ENCODE data around the gene CTNNA1. TPM values are rescaled to one million over a fixed set of nuclear protein-coding genes. Genes with fewer than 3 reads are reported as not detected.

Gene CTNNA1
- polyA plus RNA-seq, 3 donors: 56.6 to 84.5 (median 66.2) TPM

DNA sequence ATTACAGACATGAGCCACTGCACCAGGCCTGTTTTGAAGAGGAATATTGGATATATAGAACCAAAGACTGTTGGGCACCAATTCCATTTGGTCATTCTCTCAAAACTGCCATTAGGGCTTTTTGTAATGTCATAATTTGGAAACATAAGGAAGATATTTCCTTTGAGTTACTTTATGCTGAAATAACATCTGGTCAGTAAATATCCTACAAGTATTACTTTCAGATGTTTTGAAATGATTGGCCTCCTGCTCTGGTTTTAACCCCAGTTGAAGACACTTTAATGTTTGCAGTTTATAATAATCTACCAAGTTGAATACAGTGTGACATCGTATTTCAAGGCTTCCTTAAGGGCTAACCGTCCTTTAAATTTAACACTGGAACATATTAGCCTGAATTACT lies 88.3 kb downstream of the CTNNA1 start:
- H3K27me3 Mint-ChIP-seq (ENCODE audit: low read depth in 3 of 3): peaks cover 0 to 1% (median 0%) of the 10 kb centered on the region in 3 donors
- peaks cover 9% of the 10 kb centered on the region for H3K79me2 ChIP-seq (ENCODE audit: insufficient read depth, low read length)
- no peaks in the 10 kb centered on the region for H3K4me1 ChIP-seq (ENCODE audit: control insufficient read depth in 1 of 2, insufficient read depth in 2 of 2, low read length in 2 of 2)
- H2AFZ ChIP-seq (ENCODE audit: insufficient read depth, low read depth, low read length, poor library complexity, severe bottlenecking): no peak overlapping the region
- H3K9me3 ChIP-seq (replicated peaks in 1 of 2; ENCODE audit: control insufficient read depth in 1 of 2, insufficient read depth in 1 of 2, low read length in 2 of 2): no peaks in the 10 kb centered on the region
- no peak for TF ChIP-seq CTCF (IDR thresholded peaks at IDR 0.05)
- no peak overlapping the region for H3K27ac ChIP-seq (ENCODE audit: low read depth in 1 of 2, low read length in 2 of 2)
- peaks cover 2% of the 10 kb centered on the region for H3K4me1 Mint-ChIP-seq
- H3K4me3 ChIP-seq (replicated peaks in 1 of 3; ENCODE audit: low read depth in 2 of 3, low read length in 3 of 3): no peak overlapping the region
- intact Hi-C loops (cut with micrococcal nuclease): no loop called here
- peaks cover 0 to 6% of the 10 kb centered on the region in 2 donors for H3K36me3 ChIP-seq (replicated peaks in 1 of 2; ENCODE audit: control insufficient read depth in 1 of 2, insufficient read depth in 2 of 2, low read length in 2 of 2)
- no peak for DNase-seq
- no peak overlapping the region for H3K4me3 Mint-ChIP-seq
- no peaks in the 10 kb centered on the region for H3K9me3 Mint-ChIP-seq
- no CpG with 5 or more reads among the region's 2 CpGs for WGBS (ENCODE audit: insufficient coverage)
- H3K27ac Mint-ChIP-seq: no peak overlapping the region
- H4K20me1 ChIP-seq (ENCODE audit: insufficient read depth, low read length): peaks cover 84% of the 10 kb centered on the region
- peaks cover 14 to 19% of the 10 kb centered on the region in 2 donors for H3K36me3 Mint-ChIP-seq
- H3K9ac ChIP-seq (ENCODE audit: insufficient read depth, low read length, poor library complexity, severe bottlenecking): no peak overlapping the region
- H3K4me2 ChIP-seq (replicated peaks; ENCODE audit: extremely low read depth, low read length, poor library complexity, severe bottlenecking): no peak overlapping the region
- no peaks in the 10 kb centered on the region for H3K27me3 ChIP-seq (ENCODE audit: control insufficient read depth in 2 of 2, insufficient read depth in 2 of 2, low read length in 2 of 2)

- peaks cover 4% of the 10 kb centered on the region for H3K79me2 ChIP-seq (ENCODE audit: insufficient read depth, low read length)
- intact Hi-C loops (cut with micrococcal nuclease): no loop called here
- no peaks in the 10 kb centered on the region for H3K27me3 ChIP-seq (ENCODE audit: control insufficient read depth in 2 of 2, insufficient read depth in 2 of 2, low read length in 2 of 2)
- Mint-ChIP-seq H3K36me3 (peaks cover 14 to 23% of the 10 kb centered on the region in 2 donors), H3K27me3 (ENCODE audit: low read depth in 3 of 3) (no peaks in the 10 kb centered on the region), H3K9me3 (no peaks in the 10 kb centered on the region), H3K4me1 (peaks cover 4% of the 10 kb centered on the region), H3K4me3 (no peak overlapping the region), H3K27ac (no peak overlapping the region)
- H3K4me3 ChIP-seq (replicated peaks in 1 of 3; ENCODE audit: low read depth in 2 of 3, low read length in 3 of 3): no peak overlapping the region
- TF ChIP-seq CTCF (IDR thresholded peaks at IDR 0.05): no peak
- no peak overlapping the region for H2AFZ ChIP-seq (ENCODE audit: insufficient read depth, low read depth, low read length, poor library complexity, severe bottlenecking)
- H3K27ac ChIP-seq (ENCODE audit: low read depth in 1 of 2, low read length in 2 of 2): no peak overlapping the region
- peaks cover 84% of the 10 kb centered on the region for H4K20me1 ChIP-seq (ENCODE audit: insufficient read depth, low read length)
- DNase-seq: no peak
- H3K36me3 ChIP-seq (replicated peaks in 1 of 2; ENCODE audit: control insufficient read depth in 1 of 2, insufficient read depth in 2 of 2, low read length in 2 of 2): peaks cover 0 to 6% of the 10 kb centered on the region in 2 donors
- H3K4me2 ChIP-seq (replicated peaks; ENCODE audit: extremely low read depth, low read length, poor library complexity, severe bottlenecking): no peak overlapping the region
- no peak overlapping the region for H3K9ac ChIP-seq (ENCODE audit: insufficient read depth, low read length, poor library complexity, severe bottlenecking)
- H3K4me1 ChIP-seq (ENCODE audit: control insufficient read depth in 1 of 2, insufficient read depth in 2 of 2, low read length in 2 of 2): no peaks in the 10 kb centered on the region
- WGBS (ENCODE audit: insufficient coverage): no CpG with 5 or more reads among the region's 2 CpGs
- no peaks in the 10 kb centered on the region for H3K9me3 ChIP-seq (replicated peaks in 1 of 2; ENCODE audit: control insufficient read depth in 1 of 2, insufficient read depth in 1 of 2, low read length in 2 of 2)
Observed at GRCh38 chr5:138843316-138844124, 90.3 kb downstream of the CTNNA1 start.

Data from CD14-positive monocyte (primary cell).